GM21723 (cell line): Measurements from ENCODE around the gene PHLDB2.

ENCODE experiments used
- ATAC-seq: cut with Tn5 transposase; IDR thresholded peaks from one replicate; pipeline ENCODE4 v1.9.1; 2021; ENCODE audit warnings: mild to moderate bottlenecking, moderate library complexity; ENCODE audit not compliant: unreplicated experiment

PHLDB2 gene

DNA sequence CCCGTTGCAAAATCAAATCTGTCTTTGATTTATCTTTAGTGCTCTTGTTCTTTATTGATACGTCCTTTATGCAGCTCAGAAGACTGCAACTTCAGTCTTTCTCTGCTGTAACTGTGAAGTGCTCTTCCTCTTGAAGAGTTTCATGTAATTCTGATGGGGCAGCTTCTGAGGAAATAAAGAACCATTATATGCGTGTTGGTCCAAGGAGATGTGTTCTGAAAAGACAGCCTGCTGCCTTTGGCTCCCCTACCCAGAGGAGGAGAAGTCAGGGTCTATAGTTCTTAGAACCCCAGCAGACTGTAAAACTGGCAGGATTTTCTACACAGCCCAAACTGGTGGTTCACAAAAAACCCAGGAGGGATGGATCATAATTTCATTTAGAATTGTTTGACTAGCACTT lies 97.4 kb downstream of the PHLDB2 start:
- ATAC-seq: no peak

DNA sequence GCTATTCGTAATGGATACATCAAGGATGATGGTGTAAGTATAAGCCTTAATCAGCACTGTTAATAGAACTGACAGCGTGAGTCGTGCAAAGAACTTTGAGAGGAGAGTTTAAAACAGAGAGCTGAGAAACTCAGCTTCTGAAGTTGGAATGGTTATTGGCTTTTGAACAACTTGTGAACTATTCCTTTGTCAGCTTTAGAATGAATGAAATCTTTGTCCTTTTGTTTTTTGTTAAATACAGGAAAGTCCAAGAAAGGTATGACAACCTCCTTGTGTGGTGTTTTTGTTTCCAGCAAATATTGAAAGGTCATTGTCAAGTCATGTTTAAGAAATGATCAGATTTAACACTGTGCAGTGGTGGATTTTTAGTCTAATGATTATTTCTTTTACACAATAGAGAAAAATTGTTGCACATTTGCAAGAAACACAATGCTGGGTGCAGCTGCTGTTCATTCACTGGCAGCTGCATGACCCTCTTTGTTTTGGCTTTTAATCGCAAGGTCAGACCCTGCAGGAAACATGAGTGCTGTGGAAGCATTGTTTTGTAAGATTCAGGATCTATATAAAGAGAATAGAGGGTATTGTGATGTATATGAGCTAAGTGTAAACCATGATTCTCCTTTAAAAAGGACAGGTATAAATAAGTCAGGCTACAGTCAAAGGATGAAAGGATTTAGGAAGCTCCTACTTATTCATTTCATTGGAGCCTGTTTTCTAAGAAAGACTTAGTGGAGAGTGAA lies 98.1 kb downstream of the PHLDB2 start:
- ATAC-seq: no peak

DNA sequence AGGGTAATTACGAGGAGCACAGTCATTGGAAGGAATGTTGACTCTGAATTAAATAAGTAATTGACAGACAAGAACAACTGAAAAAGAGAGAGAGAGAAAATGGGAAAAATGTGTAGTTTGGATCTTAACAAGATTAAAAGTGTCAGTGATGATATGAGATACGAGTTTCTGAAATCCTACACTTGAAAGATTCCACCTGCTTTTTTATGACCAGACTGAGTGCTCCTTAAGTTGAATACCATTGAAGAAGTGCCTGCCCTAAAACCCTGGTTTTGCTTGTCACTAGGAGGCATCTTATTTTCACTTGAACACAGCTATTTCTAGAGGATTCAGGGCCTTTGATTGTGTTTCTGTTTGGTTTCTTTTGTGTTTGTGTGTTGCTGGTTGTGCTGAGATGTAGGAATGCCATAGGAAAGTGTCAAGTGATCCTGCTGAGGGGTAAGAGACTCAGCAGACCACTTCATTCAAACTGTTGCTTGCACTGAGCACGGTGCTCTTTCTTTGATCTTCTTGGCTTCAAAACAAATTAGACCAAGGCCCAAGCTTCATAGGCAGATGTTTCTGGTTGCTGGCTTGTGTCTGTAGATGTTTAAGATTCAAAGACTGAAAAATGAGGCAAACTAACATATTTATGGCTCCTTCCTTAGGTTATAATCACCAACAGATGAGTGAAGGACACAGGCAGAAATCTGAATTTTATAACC lies 102.5 kb downstream of the PHLDB2 start:
- no peak for ATAC-seq

DNA sequence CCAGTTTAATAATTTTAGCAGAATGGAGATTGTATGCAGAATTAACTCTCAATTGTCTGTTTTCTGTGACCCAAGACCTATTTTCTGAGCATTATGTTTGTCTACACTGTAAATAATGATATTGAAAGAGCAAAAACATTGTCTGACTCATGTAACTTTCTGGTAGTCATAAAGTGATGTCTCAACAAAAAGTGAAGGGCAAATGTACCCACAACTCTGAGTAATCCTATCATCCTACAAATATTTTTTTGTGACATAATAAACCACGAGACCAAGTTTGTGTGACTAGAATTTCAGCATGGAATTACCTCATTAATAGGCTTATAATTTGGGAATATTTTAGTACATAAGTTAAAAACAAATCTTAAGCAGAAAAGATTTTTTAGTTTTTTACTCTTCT lies 104.4 kb downstream of the PHLDB2 start:
- ATAC-seq: no peak

DNA sequence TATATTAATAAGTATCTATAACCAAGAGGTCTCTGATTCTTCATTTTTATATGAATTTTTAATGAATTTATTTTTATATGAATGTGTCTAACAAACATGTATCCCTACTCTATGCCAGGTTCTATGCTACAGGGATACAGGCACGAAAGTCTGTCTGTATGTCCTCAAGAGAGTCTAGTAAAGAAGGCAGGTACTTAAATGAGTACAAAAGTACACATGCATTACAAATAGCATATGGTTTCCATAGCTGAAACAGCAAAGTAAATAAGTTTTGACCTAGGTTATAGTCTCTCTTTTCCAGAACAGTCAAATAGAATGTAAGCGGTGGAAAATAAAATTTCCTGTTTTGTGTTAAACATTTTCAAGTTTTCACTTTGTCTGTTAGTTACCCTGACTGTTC lies 106.4 kb downstream of the PHLDB2 start:
- no peak for ATAC-seq

DNA sequence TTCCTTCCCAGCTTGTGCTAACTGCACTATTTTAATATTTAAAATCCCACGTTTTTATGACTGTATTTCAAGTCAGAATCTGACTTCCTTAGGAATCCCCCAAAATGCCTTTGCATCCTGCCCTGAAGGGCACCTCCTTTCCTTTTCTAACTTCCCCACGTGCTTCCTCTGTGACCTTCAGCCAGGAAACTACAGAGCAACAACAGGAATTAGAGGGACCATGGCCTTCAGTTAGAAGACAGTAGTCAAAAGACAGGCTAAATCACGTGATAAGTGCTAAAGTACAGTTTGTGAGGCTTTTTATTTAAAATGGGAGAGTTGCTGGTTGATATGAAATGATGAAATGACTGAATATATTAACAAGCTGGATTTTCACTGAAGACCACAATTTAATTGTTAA lies 108.0 kb downstream of the PHLDB2 start:
- no peak for ATAC-seq

DNA sequence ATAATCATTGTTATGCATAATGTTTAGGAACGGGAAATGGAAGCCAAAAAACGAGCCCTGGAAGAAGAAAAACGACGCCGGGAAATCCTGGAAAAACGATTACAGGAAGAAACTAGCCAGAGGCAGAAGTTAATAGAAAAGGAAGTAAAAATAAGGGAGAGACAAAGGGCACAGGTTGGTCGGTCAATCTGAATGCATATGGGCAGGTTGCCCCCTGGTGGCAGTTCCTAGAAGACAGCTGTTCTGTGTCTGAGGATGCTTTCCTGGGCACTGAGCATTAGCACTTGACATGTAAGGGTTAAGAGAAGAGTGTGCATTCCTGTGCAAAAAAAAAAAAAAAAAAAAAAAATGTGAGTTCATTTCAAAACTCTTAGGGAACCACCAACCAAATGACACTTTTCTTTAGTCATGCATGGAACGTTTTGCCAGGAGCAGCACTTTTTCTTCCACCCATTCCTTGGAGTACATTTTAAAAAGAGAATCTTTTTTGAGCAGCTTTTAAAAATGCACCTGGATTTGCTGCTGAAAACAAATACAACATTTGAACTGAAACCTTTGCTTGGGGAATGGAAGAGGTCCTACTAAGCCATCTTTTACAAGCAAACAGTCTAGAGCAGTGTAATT lies 108.7 kb downstream of the PHLDB2 start:
- peak; percentile 99 for ATAC-seq

DNA sequence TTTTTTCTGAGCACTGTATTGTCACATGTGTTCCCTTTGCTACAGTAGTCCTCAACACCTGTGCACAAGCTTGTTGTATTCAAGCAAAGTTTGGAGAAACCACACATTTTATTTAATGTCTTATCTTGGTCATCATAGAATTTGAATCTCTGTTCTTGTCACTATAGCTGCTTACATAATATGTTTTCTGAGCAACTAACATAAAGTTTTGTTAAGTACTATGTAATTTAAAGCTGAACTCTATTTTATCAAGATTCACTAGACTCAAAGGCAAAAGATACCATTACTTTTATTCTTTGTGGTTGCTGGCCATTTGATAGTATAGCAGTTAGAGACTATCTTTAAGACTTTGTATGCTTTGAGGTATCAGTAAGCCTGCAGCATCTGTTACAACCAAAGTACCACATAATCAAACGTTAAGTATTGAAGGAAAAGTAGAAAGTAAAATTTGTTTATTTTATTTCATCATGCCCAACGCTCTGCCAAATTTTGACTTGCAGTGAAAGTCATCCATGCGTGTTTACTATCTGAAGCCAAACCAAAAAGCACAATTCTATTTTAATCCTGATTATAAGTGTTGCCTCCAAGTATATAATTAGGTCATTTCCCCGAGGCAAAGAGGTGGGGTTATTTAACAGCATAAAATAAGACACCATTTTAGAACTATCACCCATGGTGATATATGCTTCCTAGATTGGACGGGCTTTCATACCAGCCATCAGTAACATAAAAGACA lies 109.4 kb downstream of the PHLDB2 start:
- no peak for ATAC-seq

DNA sequence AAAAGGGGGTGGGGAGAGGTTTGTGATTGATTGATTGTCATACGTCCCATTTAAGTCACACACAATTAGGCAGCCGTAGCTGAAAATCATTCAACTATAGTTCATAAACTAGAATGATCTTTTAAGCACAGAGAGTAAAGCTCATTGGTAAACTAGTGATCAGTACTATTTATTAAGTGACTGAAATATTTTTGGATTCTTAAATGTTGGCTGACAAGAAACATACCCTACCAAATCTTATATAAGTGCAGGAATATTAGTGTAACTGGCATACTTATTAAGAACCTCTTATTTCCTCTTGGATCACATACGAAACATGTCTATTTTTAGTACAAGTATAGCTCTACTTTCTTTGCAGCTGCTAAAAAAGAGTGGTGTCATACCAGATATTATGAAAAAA lies 111.3 kb downstream of the PHLDB2 start:
- no peak for ATAC-seq

DNA sequence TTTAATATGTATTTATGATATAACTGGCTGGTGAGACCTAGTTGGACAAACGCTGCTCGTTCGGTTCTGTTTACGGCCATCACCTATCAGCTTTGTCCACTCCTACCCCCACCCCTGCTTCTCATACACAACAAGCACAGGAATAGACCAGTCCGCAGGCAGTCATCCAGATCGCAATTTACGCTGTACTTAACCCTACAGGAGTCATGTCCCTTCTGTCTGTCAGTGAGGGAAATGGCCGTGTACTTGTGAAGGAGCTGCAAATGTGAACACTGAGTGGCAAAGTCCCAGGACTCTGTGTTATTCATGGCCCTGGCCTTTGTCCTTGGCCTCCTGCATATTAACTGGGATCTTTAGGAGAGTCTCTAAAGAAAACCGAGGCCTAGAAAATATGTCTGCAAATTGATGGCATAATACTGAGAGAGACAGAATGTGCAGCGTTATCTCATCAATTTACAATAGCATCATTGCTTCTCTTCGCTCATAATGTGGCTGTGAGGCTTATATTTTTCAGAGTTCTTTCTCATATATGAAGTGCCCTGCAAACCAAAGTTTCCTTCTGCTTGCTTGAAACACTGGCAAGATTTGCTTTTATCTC lies 112.6 kb downstream of the PHLDB2 start:
- no peak for ATAC-seq

DNA sequence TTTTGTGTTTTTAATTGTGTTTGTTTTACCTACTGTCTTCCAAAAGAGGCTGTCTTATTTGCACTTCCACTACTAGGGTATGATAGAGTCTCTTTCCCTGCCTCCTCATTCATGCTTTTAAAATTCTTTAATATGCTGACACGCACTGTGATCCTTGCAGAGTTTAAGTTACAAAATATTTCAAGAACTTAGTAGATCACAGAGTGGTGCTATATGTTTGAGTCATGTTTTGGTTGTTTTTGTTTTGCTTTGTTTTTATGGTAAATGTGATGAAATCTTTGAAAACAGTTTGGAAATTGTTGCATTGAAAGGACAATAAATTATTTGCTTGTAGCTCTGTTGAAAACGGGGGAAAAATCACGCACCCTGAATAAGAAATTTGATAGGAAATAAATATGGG lies 113.8 kb downstream of the PHLDB2 start:
- ATAC-seq: no peak

DNA sequence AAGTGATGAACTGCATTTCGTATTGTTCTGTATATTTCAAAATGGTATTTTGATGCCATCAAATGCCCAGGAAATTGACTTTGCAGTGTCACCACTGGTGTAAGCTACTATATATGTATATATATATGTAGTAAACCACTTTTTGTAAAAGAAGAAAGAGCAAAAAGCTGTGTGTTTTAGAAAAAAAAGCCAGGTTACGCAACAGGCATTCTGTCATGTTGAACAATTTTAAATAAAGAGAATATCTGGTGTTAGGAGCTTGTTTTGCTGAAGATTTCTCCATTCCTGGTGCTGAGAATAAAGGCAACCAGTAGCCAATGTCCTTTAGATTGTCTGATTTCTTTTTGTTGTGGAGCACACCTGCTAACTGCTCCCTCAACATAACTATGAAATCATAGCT lies 116.1 kb downstream of the PHLDB2 start:
- ATAC-seq: no peak

DNA sequence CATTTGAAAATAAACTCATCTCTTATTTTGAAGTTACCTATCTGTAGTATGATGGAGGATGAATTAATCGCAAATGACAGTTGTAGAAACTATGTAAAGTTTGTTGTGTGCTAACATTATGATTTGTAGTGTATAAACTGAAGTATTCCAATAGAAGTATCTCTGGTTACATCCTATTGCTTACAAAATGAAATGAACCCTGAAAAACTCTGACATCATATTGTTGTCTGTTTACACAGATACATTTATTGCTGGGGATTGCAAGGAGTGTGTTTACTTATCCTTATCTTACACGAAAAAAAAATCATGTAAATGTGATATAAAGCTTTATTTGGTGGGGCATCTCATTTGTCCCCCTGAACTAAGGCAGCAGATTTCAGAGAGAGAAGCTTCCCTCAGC lies 117.2 kb downstream of the PHLDB2 start:
- no peak for ATAC-seq

DNA sequence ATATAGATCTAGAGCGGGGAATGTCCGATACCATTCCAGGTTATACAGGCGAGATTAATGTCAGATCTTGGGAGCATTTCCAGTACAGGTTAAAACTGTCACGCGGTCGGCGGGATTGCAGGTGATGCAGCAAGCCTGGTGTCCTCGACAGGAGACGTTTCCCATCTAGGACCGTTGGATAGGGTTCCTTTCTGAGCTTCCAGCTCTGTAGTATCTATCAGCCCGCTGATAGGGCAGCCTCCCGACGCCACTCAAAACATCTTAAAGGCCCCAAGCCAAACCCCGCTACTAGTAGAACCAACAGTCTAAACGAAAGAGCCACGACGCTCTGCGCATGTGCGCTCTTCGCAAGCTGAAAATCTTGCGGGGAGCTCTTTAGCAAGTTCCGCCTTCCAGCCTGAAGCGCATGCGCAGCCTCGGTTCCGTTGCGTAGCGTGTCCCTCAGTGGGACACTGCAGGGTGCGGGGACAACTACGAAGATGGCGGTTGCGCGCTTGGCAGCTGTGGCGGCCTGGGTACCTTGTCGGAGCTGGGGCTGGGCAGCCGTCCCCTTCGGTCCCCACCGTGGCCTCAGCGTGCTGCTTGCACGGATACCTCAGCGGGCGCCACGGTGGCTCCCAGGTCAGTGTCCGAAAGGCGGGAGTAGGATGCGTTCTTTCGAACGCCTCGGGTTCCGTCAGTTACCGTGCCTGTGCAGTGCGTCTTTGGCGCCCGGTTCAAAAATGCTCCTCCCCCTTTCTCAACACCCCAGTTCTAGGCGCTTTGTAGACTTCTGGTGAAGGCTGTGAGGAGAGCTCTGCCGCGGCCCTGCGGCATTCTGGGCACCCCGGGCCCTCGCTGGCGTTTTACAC lies 119.7 kb downstream of the PHLDB2 start, which contains the start of gene ABHD10:
TSS of gene ABHD10 (plus strand) at position 444 of the 851 bp plus-strand sequence. CDS start at position 480, 36 bp downstream.
- peak; percentile 96 for ATAC-seq

DNA sequence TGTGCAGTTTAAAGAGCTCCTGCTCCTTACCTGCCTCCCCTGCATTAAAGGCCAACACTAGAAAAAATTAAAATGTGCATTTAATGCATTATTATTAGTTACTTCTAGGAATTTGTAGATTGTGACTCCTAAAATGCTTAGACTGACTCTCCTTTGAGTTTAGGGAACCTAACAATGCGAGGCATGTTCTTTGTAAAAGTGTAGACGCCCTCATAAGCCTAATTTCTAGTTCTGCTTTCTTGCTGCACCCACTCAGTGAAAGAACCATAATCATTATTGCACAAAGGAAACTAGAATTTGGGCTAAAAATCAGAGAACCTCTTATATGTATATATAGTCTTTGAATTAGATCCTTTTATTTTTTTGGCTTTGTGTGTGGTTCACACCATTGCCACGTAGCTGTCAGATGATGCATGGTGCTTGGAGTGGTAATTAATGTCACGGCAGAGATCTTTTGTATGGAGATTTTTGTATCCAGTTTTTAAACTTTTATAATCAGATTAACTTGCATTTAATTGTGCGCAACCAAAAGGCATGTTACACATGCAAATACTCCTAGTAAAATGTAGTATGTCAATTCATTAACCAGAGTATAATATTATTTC lies 120.5 kb downstream of the PHLDB2 start:
- peak; percentile 55 for ATAC-seq

DNA sequence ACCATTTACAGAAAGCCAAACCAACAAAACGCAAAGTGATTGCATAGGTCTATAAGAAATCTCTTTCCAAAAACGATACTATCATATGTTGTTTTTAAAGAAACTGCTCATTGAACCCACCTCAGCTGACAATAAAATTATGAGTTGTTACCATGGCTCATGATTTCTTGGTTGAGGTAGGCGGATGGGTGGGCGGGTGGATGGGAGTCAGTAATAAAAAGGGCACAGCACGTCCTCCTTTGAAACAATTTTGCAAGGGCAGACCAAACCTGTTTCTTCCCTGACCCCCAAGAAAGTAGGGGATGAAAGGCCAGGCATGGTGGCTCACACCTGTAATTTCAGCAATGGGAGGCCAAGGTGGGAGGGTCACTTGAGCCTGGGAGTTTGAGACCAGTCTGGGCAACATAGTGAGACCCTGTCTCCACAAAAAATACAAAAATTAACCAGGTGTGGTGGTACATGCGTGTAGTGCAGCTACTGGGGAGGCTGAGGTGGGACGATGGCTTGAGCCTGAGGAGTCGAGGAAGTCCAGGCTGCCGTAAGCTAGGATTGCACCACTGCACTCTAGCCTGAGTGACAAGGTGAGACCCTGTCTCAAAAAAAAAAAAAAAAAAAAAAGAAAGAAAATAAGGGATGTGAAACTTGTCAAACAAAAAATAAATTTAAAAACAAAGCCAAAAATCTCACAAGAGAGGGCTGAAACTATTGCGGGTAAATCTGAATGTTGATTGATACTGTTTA lies 121.8 kb downstream of the PHLDB2 start:
- ATAC-seq: no peak

DNA sequence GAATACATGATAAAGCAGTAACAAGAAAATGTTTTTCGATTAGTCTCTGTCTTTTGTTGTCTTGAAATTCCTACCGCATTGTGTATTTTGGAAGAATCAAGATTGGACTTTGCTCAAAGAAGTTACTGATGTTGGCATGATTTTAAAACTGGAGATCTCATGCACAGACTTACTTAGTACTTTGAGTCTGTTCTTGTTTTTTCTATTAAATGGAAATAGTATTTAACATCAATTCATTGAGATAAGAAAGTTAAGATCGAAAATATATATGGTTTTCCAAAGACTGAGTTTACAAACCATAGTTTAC lies 122.3 kb downstream of the PHLDB2 start:
- ATAC-seq: no peak

DNA sequence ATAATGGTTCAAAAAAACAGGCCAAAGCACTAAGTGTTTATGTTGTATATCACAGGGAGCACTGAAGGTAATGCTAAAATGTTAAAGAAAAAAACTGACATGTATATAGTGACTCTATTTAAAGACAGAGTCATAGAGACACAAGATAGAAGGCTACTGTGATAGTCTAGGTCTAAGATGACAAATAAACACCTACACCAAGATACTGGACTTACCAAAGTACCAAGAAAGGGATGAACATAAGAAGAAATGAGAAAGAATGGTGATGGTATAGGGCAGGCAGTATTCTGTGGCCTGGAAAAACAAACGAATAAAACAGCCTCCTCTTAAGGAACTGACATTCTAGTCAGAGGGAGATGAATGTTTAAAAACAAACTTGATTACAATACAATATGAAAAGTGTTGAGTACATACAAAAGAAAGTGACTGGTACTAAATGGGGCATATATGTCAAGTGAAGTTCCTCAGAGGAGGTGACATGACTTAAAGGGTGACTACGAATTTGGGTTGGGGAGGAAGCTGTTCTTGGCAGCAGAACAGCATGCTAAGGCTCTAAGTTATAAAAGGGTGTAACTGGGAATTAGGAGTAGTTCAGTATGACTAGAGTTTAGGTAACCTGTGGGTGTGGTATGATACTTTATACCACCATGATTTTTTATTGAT lies 125.7 kb downstream of the PHLDB2 start:
- no peak for ATAC-seq

DNA sequence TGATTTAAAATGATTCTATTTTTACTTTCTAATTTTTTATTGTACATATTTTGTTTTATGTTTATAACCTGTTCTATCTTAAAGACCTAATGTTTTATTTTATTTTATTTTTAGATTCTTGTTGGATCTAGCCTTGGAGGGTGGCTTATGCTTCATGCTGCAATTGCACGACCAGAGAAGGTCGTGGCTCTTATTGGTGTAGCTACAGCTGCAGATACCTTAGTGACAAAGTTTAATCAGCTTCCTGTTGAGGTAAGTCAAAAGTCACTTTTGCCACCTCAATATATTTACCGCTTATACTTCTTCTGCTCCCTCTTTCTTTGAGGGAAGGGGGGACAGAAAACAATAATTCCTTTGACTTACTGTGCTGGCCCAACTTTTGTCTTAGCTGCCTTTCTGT lies 127.7 kb downstream of the PHLDB2 start:
- ATAC-seq: no peak
